Vagina (tissue), 2 donors: ENCODE results near the gene C1orf116. TPM values are rescaled to one million over a fixed set of nuclear protein-coding genes. Genes with fewer than 3 reads are reported as not detected.
"Not testable (repeated sequence)": the region's sequence is repeated elsewhere in the genome, so short reads cannot be mapped to it uniquely, and the experiment has no call there.

Experiments used
- DNase-seq, 2 donors: peaks; one replicate each; pipeline ENCODE4 v3.0.0-alpha.2; 2017; ENCODE audit errors: extremely low spot score in 2 of 2
- H3K27ac ChIP-seq: fragments of 200-600 bp; sonication (generic); one replicate; pipeline ENCODE4 v1.5.1; 2019
- H3K27me3 ChIP-seq: fragments of 200-600 bp; sonication (generic); one replicate; pipeline ENCODE4 v1.5.1; 2019
- H3K36me3 ChIP-seq, 2 donors: fragments of 200-600 bp; sonication (generic); one replicate each; pipeline ENCODE4 v1.5.1; 2017 to 2019
- H3K4me1 ChIP-seq: fragments of 200-600 bp; sonication (generic); one replicate; pipeline ENCODE4 v1.5.1; 2019
- H3K4me3 ChIP-seq, 2 donors: fragments of 200-600 bp; sonication (generic); 1 replicate in 1 of 2; 2 replicates in 1 of 2; pipeline ENCODE4 v1.5.1; 2016 to 2019
- H3K9me3 ChIP-seq: fragments of 200-600 bp; sonication (generic); one replicate; pipeline ENCODE4 v1.5.1; 2019
- POLR2A ChIP-seq, 2 donors: fragments of 450-650 bp; IDR thresholded peaks; one replicate each; pipeline ENCODE4 v1.6.1; 2017; ENCODE audit warnings: antibody characterized with exemption in 2 of 2, mild to moderate bottlenecking in 2 of 2, moderate library complexity in 2 of 2
- POLR2AphosphoS5 ChIP-seq, 2 donors: sonication (generic); formaldehyde crosslinking; IDR thresholded peaks; one replicate each; pipeline ENCODE4 v1.9.0; 2017; ENCODE audit warnings: antibody characterized with exemption in 2 of 2, mild to moderate bottlenecking in 2 of 2, low read depth in 1 of 2; ENCODE audit not compliant: insufficient read depth in 1 of 2
- intact Hi-C: fragments of 100-400 bp; cut with DNase I; formaldehyde crosslinking; loops from one replicate; pipeline ENCODE4 v1.15.1; 2023
- total RNA-seq: library from RNA; depleted of rRNA; stranded (reverse); fragments of >200 nt; gene quantifications from one replicate; pipeline ENCODE4 v1.2.3, GENCODE V29; 2016
- TF ChIP-seq, protein P1 (sequence below), 3 experiments: fragments of 450-650 bp in 2 of 3; fragments of 200-600 bp in 1 of 3; sonication (generic) in 1 of 3; IDR thresholded peaks; one replicate each; pipeline ENCODE4 v1.5.1; 2017 to 2019; ENCODE audit warnings: antibody characterized with exemption in 3 of 3, mild to moderate bottlenecking in 2 of 3, moderate library complexity in 2 of 3

C1orf116 gene
- total RNA-seq, 1 donor from 2014 or later, result 11.8 TPM

DNA sequence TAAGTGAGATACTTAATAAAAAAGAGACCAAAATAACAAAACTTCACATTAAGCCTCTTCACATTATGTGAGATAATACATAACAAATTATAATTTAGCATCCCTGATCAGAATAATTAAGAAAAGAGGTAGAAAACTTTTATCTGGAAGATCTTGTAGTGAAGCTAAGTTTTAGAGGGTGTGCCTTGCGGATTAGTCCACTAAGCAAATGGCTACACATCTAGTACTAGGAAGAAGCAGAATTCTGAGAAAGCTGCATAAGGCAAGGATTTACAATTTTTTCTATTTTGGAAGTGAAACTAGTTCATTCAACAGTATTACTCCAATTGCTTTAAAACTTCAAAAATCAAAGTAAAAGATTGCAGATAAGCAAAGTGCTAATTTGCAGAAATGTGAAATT is 14.9 kb upstream of the C1orf116 start:
- DNase-seq, result no peak
- intact Hi-C loops, result no loop called here
- Histone ChIP-seq H3K4me3 (no peak overlapping the region), H3K36me3 (peaks cover 0 to 12% of the 10 kb centered on the region in 2 donors), H3K4me1 (peaks cover 57% of the 10 kb centered on the region), H3K9me3 (no peaks in the 10 kb centered on the region), H3K27me3 (no peaks in the 10 kb centered on the region), H3K27ac (no peak overlapping the region)
- TF ChIP-seq POLR2A (IDR thresholded peaks at IDR 0.05) (no peak), POLR2AphosphoS5 (IDR thresholded peaks at IDR 0.05; ENCODE audit: insufficient read depth in 1 of 2, low read depth in 1 of 2) (no peak)
- TF ChIP-seq, protein P1, sequence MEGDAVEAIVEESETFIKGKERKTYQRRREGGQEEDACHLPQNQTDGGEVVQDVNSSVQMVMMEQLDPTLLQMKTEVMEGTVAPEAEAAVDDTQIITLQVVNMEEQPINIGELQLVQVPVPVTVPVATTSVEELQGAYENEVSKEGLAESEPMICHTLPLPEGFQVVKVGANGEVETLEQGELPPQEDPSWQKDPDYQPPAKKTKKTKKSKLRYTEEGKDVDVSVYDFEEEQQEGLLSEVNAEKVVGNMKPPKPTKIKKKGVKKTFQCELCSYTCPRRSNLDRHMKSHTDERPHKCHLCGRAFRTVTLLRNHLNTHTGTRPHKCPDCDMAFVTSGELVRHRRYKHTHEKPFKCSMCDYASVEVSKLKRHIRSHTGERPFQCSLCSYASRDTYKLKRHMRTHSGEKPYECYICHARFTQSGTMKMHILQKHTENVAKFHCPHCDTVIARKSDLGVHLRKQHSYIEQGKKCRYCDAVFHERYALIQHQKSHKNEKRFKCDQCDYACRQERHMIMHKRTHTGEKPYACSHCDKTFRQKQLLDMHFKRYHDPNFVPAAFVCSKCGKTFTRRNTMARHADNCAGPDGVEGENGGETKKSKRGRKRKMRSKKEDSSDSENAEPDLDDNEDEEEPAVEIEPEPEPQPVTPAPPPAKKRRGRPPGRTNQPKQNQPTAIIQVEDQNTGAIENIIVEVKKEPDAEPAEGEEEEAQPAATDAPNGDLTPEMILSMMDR (IDR thresholded peaks at IDR 0.05), result no peak

DNA sequence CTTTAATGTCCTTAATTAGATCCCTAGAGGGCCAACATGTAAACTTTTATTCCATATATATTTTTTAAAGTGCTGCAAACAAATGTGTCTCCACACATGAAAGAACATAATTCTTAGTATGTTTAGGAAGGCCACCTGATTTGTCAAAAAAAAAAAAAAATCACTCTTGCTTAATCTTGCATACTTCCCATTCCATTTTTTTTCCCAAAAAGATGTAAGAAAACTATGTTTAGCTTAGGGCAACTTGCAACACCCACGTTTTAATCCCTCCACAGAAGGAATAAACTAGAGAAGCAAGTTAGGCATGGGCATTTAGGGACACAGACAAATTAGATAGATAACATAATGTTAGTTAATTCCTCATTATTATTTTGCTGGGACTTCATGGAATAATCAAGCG is 12.9 kb upstream of the C1orf116 start:
- Histone ChIP-seq H3K36me3 (peaks cover 0 to 12% of the 10 kb centered on the region in 2 donors), H3K4me3 (no peak overlapping the region), H3K9me3 (no peaks in the 10 kb centered on the region), H3K4me1 (peaks cover 43% of the 10 kb centered on the region), H3K27me3 (no peaks in the 10 kb centered on the region), H3K27ac (no peak overlapping the region)
- TF ChIP-seq, protein P1 (IDR thresholded peaks at IDR 0.05), result no peak
- TF ChIP-seq POLR2AphosphoS5 (IDR thresholded peaks at IDR 0.05; ENCODE audit: insufficient read depth in 1 of 2, low read depth in 1 of 2), result no peak
- no peak for TF ChIP-seq POLR2A (IDR thresholded peaks at IDR 0.05)
- no peak for DNase-seq
- intact Hi-C loops, result no loop called here

DNA sequence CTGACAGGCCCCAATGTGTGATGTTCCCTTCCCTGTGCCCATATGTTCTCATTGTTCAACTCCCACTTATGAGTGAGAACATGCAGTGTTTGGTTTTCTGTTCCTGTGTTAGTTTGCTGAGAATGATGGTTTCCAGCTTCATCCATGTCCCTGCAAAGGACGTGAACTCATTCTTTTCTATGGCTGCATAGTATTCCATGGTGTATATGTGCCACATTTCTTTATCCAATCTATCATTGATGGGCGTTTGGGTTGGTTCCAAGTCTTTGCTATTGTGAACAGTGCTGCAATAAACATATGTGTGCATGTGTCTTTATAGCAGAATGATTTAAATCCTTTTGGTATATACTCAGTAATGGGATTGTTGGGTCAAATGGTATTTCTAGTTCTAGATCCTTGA is 8.8 kb upstream of the C1orf116 start:
- H3K27me3 ChIP-seq, intact Hi-C loops, H3K27ac ChIP-seq, H3K4me3 ChIP-seq, H3K36me3 ChIP-seq, DNase-seq, H3K9me3 ChIP-seq: not testable (repeated sequence)
- H3K4me1 ChIP-seq, result peaks cover 19% of the 10 kb centered on the region

DNA sequence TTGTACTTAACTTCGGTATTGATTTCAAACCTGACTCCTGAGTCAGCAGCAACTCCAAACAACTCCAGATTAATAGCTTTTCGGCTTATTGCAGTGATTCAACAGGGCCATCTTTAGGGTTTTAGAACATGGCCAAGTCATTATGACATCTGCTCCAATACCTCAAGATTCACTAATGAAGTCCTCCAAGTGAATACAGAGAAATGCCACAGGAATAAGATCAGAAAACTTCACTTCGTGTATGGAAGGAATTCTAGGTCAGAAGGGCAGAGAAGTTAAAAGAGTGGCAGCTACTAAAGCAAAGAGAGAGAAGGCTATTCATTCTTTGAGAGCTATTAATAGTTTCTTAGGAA is 7.6 kb upstream of the C1orf116 start:
- intact Hi-C loops, result no loop called here
- H3K4me3 ChIP-seq, result no peak overlapping the region
- DNase-seq, result no peak
- H3K36me3 ChIP-seq, result no peaks in the 10 kb centered on the region
- no peak overlapping the region for H3K27ac ChIP-seq
- TF ChIP-seq POLR2AphosphoS5 (IDR thresholded peaks at IDR 0.05; ENCODE audit: insufficient read depth in 1 of 2, low read depth in 1 of 2) (no peak), POLR2A (IDR thresholded peaks at IDR 0.05) (no peak)
- TF ChIP-seq, protein P1 (IDR thresholded peaks at IDR 0.05), result no peak
- no peaks in the 10 kb centered on the region for H3K9me3 ChIP-seq
- peaks cover 7% of the 10 kb centered on the region for H3K4me1 ChIP-seq
- H3K27me3 ChIP-seq, result no peaks in the 10 kb centered on the region

- H3K27me3 ChIP-seq, result no peaks in the 10 kb centered on the region
- peak in 1 of 2 donors; percentile 74 for DNase-seq
- no peak overlapping the region for H3K4me3 ChIP-seq
- H3K27ac ChIP-seq, result no peak overlapping the region
- peaks cover 6% of the 10 kb centered on the region for H3K4me1 ChIP-seq
- intact Hi-C loops, result no loop called here
- TF ChIP-seq POLR2AphosphoS5 (IDR thresholded peaks at IDR 0.05; ENCODE audit: insufficient read depth in 1 of 2, low read depth in 1 of 2) (no peak), POLR2A (IDR thresholded peaks at IDR 0.05) (no peak)
- TF ChIP-seq, protein P1 (IDR thresholded peaks at IDR 0.05), result no peak
- H3K36me3 ChIP-seq, result no peaks in the 10 kb centered on the region
- no peaks in the 10 kb centered on the region for H3K9me3 ChIP-seq
Observed at GRCh38 chr1:207039380-207040180, 7.0 kb upstream of the C1orf116 start.
